NAMALWA (cell line): ENCODE measurements around the gene RAB11FIP3.
A peak's percentile ranks its signal among the peaks of the same experiment; 100 is the strongest.

ENCODE experiments used
- DNase-seq: peaks from one replicate; pipeline ENCODE4 v3.0.0-alpha.2; 2015; ENCODE audit warnings: low spot score

RAB11FIP3 gene

DNA sequence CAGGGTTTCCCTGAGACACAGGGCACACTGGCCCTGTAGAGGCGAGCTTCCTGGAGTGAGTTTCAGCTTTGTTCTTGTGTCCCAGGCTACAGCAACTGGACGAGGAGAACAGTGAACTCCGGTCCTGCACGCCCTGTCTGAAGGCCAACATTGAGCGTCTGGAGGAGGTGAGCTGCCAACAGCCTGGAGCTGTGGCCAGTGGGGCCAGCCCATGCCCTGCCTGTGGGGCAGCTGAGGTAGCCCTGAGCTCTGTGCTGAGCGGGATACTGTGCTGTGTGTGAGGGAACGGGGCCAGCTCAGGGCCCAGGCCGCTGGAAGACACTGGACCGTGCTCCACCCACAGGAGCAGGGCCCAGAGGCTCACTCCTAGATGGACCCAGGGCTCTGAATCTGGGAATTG is 93.4 kb downstream of the RAB11FIP3 start:
- DNase-seq: no peak

DNA sequence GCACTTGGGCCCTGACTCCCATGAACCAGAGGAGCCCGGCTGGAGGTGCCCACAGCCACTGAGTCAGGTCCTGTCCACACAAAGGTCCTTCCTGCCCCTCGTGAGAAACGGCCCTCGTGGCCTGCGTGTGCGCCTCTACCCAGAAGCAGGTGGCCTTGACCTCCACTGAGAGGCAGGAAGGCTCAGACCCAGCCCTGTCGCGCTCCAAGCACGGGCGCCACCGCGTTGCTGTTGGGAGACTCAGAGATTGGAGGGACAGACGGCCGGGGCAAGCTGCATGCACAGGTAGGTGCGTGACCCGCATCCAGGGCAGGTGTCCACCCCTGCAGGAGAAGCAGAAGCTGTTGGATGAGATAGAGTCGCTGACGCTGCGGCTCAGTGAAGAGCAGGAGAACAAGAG is 94.0 kb downstream of the RAB11FIP3 start:
- DNase-seq: no peak

DNA sequence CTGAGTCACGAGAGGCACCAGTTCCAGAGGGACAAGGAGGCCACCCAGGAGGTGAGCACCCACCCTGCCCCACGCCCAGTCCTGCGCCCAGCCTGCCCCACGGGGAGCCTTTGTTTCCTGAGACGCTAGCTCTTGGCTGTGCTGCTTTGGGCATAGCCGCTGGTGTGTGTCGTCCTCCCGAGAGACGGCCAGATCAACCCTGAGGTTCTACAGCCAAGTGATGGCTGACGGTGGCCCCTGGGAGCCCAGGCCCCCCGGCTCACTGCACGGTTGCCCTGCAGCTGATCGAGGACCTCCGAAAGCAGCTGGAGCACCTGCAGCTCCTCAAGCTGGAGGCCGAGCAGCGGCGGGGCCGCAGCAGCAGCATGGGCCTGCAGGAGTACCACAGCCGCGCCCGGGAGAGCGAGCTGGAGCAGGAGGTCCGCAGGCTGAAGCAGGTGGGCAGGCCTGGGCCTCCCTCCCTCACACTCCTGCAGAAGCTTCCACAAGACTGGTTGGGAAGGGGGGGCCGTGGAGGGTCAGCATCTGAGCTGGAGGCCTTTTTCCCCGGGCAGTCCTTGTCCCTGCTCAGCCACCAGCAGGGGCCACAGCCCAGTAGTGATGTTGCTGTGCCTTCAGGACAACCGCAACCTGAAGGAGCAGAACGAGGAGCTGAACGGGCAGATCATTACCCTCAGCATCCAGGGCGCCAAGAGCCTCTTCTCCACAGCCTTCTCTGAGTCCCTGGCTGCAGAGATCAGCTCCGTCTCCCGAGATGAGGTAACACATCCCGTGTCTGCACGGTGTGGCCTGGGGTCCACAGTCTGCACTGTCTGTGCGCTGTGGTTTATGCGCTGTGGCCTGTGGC is 94.6 kb downstream of the RAB11FIP3 start:
- no peak for DNase-seq

DNA sequence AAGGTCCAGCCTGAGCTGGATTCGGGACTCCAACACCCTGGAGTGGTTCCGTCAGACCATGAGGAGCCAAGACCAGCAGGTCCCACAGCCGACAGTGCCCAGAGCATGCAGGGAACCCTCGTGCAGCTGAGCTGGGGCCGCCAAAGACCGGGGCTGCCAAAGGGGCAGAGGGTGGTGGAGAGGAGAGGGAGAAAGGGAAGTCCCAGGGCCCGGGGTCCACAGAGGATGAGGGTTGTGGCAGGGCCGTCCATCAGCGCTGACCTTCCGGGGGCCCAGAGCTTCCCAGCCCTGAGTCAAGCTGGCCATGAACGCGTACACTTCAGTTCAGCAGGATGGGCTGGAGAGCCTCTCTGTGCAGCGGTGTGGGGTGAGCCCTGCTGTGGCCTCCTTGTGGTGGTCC is 95.4 kb downstream of the RAB11FIP3 start:
- DNase-seq: no peak

DNA sequence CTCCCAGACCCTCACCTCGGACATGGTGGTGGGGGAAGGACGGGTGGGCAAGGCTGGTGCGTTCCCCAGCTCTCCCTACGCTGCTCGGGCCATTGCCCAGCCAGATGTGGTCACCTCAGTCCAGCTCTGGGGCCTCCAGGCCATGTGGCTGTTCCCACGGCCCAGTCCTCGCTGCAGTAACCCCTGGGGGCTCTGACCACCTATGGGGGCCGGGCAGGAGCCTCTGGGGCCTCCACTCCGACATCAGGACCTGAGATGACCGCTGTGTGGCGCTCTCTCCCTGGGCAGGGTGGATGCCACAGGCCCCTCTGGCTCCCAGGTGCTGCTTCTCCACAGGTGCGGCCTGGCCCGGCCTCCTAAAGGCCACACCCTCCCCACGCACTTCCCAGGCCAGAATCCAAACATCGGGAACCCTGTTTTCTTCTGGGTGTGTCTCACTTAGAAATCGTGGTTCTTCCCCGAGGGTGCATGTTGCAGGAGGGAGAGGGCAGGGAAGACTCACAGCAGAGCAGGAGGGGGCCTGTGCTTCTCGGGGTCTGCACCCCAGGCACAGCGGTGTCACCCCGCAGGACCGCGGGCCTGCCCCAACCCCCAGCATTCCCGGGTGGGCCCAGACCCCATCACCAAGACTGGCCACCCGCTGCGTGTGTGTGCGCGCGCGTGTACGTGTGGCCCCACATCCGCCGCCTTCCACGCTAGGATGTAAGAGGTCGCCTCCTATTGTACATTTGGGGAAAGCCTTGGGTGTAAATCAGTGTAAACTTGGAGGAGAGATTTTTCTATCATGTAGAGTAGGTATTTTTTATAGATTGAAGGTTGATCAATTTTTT is 96.1 kb downstream of the RAB11FIP3 start:
- DNase-seq: no peak

DNA sequence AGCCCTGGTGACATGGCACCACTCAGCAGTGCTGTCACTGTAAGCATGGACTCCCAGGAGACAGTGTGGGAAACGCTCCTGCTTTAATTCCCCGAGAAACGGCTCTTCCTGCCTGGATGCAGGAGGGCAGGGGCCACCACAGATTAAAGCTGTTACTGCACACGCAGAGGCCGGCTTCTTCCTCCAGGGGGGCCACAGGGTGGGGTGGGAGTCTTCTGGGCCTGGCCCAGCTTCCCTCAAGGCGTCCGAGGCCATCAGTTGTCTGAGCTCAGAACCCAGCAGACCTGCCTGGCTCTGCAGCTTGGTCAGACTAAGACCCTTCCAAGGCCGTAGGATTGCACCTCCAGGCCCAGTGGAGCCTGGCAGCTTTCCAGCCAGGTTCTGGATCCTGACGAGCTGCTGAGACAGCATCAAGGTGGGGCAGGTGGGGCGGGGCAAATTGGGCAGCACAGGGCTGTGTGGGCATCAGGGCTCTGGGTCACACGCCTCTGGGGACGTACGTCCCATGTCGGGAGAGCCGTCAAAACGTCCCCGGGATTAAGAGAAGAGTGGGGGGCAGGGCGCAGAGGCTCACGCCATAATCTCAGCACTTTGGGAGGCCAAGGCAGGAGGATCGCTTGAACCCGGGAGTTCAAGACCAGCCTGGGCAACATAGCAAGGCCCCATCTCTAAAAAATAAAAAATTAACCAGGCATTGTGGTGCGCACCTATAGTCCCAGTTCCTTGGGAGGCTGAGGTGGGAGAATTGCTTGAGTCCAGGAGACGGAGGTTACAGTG is 97.1 kb downstream of the RAB11FIP3 start:
- DNase-seq: no peak

DNA sequence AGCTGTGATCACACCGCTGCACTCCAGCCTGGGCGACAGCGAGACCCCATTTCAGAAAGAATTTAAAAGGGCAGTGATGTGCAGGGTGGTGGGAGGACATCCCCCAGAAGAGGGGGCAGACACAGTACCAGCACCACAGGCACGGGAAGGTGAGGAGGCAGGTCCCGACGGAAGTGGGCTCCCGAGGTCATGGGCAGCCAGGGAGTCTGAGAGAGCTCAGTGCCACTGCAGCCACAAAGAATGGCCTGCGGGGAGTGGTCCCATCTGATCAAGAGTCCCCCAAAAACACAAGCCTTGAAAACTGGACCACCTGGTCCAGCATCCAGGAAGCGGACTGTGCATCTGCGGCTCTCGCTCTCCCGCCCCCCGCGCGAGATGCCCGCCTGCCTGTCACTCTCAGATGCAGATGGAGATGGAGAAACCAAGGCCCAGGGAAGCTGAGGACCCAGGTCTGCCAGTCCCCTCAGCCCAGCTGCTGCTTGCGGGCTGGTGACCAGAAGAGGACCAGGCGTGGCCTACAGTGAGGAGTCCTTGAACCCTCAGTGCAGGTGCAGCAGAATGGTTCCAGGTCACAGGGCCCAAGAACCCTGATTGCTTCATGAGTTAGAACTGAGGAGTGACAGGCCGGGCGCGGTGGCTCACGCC is 97.8 kb downstream of the RAB11FIP3 start:
- DNase-seq: no peak

DNA sequence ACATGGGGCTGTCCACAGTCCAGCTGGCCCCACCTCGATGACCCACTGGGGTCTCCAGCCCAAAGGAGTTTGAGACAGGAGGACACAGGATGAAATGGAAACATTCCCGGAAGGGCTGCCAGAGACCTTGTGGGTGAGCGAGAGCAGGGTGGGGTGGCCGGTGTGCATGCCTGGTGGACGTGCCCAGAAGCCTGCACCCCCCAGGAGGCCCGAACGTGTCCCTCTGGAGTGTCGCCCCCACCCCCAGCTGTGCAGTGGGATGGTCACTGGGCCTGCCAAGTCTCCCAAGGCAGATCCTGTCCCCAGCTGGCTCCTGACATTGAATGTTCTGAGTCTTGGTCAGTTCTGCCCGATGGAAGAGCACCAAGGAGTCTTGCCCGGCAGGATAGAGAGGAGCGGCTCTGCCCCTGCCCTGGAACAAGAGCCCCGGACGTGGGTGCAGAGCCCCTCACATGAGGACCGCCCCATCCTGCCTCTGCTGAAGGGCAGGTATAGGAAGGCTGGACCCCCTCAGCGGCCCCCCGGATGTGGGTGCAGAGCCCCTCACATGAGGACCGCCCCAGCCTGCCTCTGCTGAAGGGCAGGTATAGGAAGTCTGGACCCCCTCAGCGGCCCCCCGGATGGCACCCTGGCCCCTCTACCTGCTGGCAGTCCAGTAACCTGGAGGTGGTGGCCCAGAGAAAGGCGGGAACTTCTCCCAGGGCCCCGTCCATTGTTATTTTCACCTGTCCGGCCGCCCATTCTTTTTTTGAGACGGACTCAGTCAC is 99.0 kb downstream of the RAB11FIP3 start:
- no peak for DNase-seq

DNA sequence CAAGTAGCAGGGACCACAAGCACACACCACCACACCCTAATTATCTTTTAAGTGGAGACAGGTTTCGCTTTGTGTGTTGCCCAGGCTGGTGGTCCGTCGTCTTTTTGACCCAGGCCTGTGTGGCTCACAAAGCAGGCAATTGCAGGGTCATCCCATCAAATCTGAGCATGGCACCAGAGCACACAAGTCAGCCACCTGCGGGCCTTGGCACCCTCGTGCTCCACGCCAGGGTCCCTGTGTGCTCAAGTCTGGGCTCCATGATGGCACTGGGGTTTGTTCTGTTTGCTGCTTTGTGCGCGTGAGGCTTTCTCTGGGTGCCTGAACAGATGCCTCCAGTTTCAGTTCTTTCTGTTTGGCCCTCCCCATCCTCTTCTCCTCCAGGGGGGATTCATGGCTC is 99.7 kb downstream of the RAB11FIP3 start:
- DNase-seq: no peak

DNA sequence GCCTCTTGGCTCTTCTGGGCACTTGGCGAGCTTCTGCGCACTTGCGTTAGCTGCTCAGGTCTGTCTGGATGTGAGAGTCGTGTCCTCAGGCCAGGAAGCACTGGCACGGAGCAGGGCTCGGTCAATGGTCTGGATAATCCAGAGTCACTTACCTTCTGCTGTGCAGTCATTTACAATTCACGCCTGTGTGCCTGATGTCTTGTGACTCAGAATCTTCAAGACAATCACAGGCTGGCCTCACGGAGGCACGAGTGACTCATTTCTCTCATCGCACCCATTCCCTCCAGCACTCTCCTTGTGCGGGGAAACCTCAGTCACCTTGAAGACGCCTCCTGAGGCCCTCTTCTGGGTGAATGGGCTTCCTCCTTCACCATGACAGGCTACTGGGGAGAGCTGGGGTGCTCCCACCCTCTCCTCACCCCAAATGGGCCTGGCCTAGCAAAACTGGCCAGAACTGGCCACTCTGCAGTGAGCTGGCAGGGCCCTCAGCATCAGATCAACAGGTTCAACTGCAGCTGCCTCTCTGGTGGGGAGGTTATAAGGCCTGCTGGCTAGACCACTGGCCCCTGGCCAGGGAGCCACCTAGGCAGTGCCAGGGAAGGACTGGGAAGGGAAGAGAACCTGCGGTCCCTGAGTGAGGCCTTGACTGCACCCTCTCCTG is 100.2 kb downstream of the RAB11FIP3 start:
- no peak for DNase-seq

DNA sequence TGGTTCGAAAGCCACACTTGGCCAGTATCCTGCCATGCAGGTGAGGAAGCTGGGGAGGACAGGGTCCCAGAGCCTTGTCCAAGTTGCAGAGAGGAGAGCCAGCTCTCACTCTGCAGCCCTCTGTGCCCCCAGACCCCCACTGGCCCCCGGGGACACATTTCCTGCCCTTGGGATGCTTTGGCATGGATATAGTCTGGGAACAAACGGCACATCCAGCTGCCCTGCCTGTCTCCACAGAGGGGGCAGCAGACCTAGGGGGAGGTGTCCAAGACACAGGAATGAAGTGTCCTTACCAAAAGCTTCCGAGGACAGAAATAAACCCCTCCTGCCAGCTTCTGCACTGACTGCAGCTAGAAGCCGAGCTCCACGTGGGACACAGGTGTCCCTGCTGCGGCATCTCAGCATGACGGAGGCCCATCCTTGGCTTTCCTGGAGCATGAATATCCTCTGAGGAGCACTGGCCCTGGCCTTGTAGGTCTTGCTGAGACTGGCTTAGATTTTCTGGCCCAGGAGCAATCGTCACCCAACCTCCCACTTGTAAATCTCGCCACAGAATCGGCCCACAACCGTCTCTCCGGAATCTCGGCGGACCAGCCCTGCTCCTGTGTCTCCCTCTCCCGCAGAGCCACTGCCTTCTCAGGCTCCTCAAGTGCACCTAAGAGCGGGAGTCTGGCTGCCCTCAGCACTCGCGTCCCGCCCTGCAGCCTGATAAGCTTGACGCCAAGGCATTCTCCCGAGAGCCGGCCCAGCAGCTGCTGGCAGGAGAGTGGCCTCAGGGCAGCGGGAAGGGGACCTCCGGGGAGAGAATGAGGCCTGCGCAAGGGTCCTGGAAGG is 100.9 kb downstream of the RAB11FIP3 start:
- DNase-seq: peak; percentile 23

DNA sequence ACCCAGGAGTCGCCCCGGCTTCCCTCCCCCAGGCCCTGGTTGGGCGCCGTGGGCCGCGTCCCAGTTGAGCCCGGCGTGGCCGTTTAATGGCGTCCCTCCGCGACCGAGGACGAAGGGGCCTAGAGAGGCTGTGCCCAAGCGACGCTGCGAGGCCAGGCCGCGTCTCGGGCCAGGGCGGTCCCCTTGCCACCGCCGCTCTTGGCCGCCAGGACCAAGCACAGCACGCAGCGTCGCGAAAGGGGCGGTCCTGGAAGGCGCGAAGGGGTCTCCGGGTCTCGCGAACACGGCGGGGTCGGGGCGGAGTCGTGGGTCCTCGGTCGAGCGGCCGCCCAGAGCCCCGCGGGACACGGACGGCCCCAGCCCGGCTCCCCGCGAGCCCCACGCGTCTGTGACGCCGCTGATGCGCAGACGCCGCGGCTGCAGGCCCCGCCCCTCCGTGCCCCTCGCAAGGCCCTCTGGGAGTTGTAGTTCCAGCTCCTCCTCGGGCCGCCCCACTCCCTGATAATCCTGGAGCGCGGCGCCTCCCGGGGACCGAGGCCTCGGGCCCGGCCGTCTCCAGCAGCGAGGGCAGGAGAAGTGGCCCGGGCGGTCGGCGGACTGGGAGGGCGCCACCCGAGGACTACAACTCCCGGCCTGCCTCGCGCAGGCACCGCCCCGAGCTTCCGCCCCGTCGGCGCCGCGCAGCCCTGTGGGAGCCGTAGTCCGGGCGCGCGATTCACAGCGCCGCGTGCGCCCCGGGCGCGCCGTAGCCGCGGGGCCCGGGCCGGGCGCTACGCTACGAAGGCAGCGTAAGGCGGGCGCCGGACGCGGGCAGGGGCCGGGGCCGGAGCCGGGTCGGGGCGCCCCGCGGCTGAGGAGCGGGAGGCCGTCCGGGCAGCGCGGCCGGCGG is 101.8 kb downstream of the RAB11FIP3 start, which contains the start of gene CAPN15:
Gene CAPN15, plus strand, starts transcription at position 698 of the 889 bp plus-strand sequence. CDS start 19,127 bp downstream, outside the sequence.
- DNase-seq: peak; percentile 87

DNA sequence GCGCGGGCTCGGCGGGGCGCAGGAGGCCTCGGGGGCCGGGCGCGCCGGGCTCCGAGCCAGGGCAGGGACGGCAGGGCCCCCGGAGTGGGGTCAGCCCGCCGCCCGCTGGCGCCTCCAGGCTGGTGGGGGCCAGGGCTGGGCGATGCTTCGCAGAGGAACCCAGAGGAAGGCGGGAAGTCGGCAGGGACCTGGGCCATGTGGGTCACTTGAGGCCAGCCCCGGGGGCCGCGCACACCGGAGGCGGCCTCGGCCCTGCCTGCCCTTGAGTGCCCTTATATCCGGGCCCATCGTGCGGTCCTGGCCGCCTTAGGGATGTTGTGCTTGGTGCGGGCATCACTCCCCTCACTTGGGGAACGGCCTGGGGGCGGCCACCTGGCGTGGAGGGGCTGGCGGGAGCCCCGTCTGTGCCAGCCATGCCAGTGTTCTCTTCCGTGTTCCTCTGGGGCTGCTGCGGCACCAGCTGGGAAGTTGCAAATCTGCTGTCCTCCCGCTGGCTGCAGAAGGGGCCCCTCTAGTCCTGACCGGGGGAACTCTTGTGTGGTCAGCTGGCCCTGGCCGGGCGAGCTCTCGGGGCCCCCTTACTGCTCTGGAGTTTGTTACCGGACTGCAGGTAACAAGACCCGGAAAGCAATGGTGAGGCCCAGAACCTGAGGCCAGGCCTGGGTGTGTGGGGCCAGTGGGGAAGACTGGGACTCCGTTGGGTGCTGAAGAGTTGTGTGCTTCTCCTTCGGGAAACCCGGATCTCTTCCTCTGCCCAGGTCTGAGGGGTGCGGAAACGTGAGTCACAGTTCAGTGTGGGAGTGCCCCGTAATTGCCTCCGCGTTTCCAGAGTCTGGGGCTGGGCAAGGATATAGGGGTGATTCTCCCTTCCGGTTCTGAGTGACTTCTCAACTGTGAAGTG is 102.9 kb downstream of the RAB11FIP3 start:
- DNase-seq: peak; percentile 35

DNA sequence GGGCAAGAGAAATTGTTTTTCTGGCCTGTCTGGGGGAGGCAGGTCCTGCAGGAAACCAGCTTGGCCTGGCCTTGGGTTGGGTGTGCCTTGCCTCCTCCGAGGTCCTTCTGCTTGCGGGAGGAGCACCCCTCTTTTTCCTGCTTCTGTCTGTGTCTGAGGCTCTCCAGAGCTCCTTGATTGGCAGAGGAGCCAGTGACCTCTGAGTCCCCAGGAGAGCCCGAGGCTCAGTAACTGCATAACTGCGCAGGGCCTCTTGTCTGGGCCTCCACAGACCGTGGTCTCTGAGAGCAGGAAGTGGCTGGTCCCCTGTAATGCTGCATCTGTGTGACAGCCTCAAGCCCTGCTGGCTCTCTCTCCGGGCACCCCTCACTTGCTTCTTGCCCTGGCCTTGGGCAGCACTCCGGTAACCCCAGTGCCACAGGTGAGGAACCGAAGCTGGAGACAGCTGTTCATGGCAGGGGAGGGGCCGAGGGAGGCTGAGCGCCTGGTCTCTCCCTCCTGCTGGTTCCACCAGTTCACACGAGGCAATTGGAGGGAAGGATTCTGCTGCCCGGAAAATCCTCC is 103.6 kb downstream of the RAB11FIP3 start:
- DNase-seq: peak; percentile 35

DNA sequence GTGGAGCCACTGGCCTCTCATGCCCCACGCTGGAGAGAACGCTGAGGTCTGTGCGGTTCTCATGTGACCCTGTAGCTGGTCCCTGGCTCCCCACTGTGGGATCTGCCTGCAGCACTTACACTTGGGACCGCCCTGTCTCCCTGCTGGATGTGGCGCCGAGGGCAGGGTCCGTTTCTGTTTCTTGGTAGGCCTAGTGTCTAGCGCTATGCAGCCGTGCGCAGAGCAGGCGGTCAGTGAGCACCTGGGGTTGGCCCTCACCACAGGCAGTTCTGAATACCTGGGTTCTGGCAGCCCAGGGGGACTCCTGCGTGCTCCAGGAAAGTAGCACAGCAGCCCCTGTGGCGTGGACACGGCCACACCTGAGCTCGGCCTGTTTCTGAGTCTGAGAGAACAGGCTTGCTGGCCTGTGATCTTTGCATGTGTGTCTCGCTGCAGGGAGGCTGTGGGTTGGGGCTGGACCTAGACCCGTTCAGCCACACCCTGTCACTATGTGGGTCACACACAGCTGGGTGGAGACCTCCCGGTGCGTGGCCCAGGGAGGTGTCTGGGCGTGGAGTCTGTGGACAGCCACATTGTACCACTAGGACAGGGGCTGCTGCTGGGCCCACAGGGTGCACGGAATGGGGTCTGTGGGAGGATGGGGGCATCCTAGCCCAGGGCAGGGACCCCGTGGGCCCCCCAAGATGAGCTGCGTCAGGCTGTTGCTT is 104.8 kb downstream of the RAB11FIP3 start:
- no peak for DNase-seq

DNA sequence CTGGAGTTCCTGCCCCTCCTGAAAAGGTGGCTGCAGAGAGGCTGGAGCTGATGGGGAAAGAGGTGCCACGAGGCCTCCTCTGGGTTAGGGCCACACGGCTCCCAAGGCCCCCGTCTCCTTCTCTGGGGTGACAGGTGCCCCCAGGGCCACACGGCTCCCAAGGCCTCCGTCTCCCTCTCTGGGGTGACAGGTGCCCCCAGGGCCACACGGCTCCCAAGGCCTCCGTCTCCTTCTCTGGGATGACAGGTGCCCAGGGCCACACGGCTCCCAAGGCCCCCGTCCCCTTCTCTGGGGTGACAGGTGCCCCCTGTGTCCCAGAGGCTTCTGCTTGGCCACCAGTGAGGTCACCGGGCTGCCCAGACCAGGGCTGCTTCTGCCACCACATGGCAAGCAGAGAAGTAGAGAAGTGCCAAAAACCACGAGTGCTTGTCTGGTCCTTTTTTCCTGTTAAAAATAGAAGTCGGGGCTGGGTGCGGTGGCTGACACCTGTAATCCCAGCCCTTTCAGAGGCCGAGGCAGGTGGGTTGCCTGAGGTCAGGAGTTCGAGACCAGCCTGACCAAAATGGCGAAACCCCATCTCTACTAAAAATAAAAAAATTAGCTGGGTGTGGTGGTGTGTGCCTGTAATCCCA is 106.2 kb downstream of the RAB11FIP3 start:
- DNase-seq: no peak
